ENCODE results near the gene CEP164.

- TF ChIP-seq EP300 (IDR thresholded peaks at IDR 0.05; ENCODE audit: borderline replicate concordance in 1 of 2, low read depth in 1 of 2, low read length in 1 of 2) (no peak), YY1 (IDR thresholded peaks at IDR 0.05; ENCODE audit: low read depth) (no peak), JUND (IDR thresholded peaks at IDR 0.05) (no peak), RAD21 (IDR thresholded peaks at IDR 0.05; ENCODE audit: low read length) (no peak)
Measured at GRCh38 chr11:117430293-117430955, 102.8 kb downstream of the CEP164 start.
